ENCODE measurements around the gene NDST1.

DNA sequence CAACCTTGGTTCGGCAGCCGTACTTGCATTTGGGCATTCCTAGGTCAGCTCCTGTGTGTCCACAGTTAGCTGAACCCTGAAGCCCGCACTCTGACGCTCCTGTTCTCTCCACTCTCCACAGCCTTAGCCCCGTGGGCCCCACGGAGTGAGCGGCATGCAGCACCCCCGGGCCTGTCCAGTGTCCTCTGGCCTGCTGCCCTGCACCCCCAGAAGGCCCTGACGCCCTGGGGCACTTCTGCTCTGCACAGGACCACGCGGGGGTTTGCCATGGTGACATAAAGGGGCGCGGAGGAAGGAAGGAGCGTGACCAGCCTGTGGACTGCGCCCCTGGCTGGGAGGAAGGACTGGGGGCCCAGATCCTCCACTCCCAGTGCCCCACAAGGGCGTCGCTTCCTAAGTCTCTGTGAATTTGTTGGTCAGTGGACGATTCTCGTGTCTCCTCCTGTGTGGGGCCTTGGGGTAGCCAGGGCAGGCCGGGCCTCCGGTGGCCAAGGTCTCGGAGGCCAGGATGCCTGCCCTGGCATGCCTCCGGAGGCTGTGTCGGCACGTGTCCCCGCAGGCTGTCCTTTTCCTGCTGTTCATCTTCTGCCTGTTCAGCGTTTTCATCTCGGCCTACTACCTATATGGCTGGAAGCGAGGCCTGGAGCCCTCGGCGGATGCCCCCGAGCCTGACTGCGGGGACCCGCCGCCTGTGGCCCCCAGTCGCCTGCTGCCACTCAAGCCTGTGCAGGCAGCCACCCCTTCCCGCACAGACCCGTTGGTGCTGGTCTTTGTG is 13.0 kb downstream of the NDST1 start:
- TF ChIP-seq, protein P1, sequence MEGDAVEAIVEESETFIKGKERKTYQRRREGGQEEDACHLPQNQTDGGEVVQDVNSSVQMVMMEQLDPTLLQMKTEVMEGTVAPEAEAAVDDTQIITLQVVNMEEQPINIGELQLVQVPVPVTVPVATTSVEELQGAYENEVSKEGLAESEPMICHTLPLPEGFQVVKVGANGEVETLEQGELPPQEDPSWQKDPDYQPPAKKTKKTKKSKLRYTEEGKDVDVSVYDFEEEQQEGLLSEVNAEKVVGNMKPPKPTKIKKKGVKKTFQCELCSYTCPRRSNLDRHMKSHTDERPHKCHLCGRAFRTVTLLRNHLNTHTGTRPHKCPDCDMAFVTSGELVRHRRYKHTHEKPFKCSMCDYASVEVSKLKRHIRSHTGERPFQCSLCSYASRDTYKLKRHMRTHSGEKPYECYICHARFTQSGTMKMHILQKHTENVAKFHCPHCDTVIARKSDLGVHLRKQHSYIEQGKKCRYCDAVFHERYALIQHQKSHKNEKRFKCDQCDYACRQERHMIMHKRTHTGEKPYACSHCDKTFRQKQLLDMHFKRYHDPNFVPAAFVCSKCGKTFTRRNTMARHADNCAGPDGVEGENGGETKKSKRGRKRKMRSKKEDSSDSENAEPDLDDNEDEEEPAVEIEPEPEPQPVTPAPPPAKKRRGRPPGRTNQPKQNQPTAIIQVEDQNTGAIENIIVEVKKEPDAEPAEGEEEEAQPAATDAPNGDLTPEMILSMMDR (IDR thresholded peaks at IDR 0.05): no peak
- TF ChIP-seq, protein P2, sequence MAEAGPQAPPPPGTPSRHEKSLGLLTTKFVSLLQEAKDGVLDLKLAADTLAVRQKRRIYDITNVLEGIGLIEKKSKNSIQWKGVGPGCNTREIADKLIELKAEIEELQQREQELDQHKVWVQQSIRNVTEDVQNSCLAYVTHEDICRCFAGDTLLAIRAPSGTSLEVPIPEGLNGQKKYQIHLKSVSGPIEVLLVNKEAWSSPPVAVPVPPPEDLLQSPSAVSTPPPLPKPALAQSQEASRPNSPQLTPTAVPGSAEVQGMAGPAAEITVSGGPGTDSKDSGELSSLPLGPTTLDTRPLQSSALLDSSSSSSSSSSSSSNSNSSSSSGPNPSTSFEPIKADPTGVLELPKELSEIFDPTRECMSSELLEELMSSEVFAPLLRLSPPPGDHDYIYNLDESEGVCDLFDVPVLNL (CRISPR knock-in tag; IDR thresholded peaks at IDR 0.05; ENCODE audit: borderline replicate concordance, low read depth): no peak
- TF ChIP-seq, protein P3, sequence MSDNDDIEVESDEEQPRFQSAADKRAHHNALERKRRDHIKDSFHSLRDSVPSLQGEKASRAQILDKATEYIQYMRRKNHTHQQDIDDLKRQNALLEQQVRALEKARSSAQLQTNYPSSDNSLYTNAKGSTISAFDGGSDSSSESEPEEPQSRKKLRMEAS (CRISPR knock-in tag; IDR thresholded peaks at IDR 0.05): no peak
- TF ChIP-seq IRF2 (CRISPR knock-in tag; IDR thresholded peaks at IDR 0.05; ENCODE audit: borderline replicate concordance, low read depth) (no peak), ESRRA (CRISPR knock-in tag; IDR thresholded peaks at IDR 0.05; ENCODE audit: borderline replicate concordance) (no peak), SP1 (CRISPR knock-in tag; conservative IDR thresholded peaks at IDR 0.05) (no peak), TP53 (CRISPR knock-in tag; IDR thresholded peaks at IDR 0.05) (no peak), SMAD4 (CRISPR knock-in tag; IDR thresholded peaks at IDR 0.05) (no peak), FOXP1 (CRISPR knock-in tag; IDR thresholded peaks at IDR 0.05; ENCODE audit: borderline replicate concordance) (no peak), ZNF138 (CRISPR knock-in tag; conservative IDR thresholded peaks at IDR 0.05) (no peak), TEAD4 (CRISPR knock-in tag; IDR thresholded peaks at IDR 0.05) (no peak)
- TF ChIP-seq, protein P4, sequence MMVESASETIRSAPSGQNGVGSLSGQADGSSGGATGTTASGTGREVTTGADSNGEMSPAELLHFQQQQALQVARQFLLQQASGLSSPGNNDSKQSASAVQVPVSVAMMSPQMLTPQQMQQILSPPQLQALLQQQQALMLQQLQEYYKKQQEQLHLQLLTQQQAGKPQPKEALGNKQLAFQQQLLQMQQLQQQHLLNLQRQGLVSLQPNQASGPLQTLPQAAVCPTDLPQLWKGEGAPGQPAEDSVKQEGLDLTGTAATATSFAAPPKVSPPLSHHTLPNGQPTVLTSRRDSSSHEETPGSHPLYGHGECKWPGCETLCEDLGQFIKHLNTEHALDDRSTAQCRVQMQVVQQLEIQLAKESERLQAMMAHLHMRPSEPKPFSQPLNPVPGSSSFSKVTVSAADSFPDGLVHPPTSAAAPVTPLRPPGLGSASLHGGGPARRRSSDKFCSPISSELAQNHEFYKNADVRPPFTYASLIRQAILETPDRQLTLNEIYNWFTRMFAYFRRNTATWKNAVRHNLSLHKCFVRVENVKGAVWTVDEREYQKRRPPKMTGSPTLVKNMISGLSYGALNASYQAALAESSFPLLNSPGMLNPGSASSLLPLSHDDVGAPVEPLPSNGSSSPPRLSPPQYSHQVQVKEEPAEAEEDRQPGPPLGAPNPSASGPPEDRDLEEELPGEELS (CRISPR knock-in tag; IDR thresholded peaks at IDR 0.05): no peak
- TF ChIP-seq, protein P5, sequence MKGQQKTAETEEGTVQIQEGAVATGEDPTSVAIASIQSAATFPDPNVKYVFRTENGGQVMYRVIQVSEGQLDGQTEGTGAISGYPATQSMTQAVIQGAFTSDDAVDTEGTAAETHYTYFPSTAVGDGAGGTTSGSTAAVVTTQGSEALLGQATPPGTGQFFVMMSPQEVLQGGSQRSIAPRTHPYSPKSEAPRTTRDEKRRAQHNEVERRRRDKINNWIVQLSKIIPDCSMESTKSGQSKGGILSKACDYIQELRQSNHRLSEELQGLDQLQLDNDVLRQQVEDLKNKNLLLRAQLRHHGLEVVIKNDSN (CRISPR knock-in tag; IDR thresholded peaks at IDR 0.05): no peak
